T-cell (primary cell): ENCODE data around the gene CBFA2T3. TPM values are rescaled to one million over a fixed set of nuclear protein-coding genes. Genes with fewer than 3 reads are reported as not detected.
"Not testable (repeated sequence)": the region's sequence is repeated elsewhere in the genome, so short reads cannot be mapped to it uniquely, and the experiment has no call there.

ENCODE experiments used
- ATAC-seq, 4 experiments: fragments of 200-7000 bp in 3 of 4; fragments of 150-1000 bp in 1 of 4; cut with Tn5 transposase; replicated peaks in 1 of 4; 1 replicate in 3 of 4; 2 replicates in 1 of 4; pipeline ENCODE4 v1.10.0; 2021; ENCODE audit warnings: moderate library complexity in 3 of 4, mild to moderate bottlenecking in 2 of 4, moderate number of reproducible peaks in 1 of 4
- CTCF ChIA-PET, 2 donors: fragments of 300-600 bp; sonication (Branson Sonifier 250); formaldehyde crosslinking; loops; one replicate each; lab custom pipeline; 2022; ENCODE audit warnings: antibody characterized with exemption in 2 of 2; lab: Charles Lee
- POLR2A ChIA-PET, 2 donors: fragments of 300-600 bp; sonication (Branson Sonifier 250); formaldehyde crosslinking; loops; one replicate each; lab custom pipeline; 2022; ENCODE audit warnings: antibody characterized with exemption in 2 of 2; lab: Charles Lee
- DNase-seq, 35 experiments: peaks; one replicate each; pipeline versions ENCODE4 v3.0.0 to v3.0.0-alpha.2; 2013 to 2023
- H3K27ac ChIP-seq: one replicate; pipeline ENCODE4 v1.5.1; 2013; ENCODE audit warnings: low read length
- H3K27me3 ChIP-seq, 2 experiments: replicated peaks in 1 of 2; 1 replicate in 1 of 2; 2 replicates in 1 of 2; pipeline versions ENCODE4 v1.6.1 to v1.7.0; 2013; ENCODE audit warnings: low read length in 1 of 2, mixed read lengths in 1 of 2; ENCODE audit not compliant: control insufficient read depth in 2 of 2, insufficient read depth in 2 of 2; ENCODE audit errors: extremely low read depth in 1 of 2
- H3K36me3 ChIP-seq, 2 donors: 1 replicate in 1 of 2; 2 replicates in 1 of 2; pipeline versions ENCODE4 v1.6.1 to v1.7.0; 2013; ENCODE audit warnings: low read length in 1 of 2; ENCODE audit not compliant: control insufficient read depth in 2 of 2, insufficient read depth in 1 of 2; ENCODE audit errors: extremely low read depth in 1 of 2
- H3K4me1 ChIP-seq, 2 experiments: 1 replicate in 1 of 2; 2 replicates in 1 of 2; pipeline versions ENCODE4 v1.6.1 to v1.7.0; 2013; ENCODE audit warnings: low read length in 2 of 2, mixed read lengths in 1 of 2; ENCODE audit not compliant: insufficient read depth in 2 of 2, control insufficient read depth in 1 of 2; ENCODE audit errors: extremely low read depth in 1 of 2
- H3K4me3 ChIP-seq, 2 donors: 1 replicate in 1 of 2; 2 replicates in 1 of 2; pipeline versions ENCODE4 v1.5.1 to v1.7.0; 2013; ENCODE audit warnings: mild to moderate bottlenecking in 2 of 2, low read length in 1 of 2, moderate library complexity in 1 of 2; ENCODE audit not compliant: control insufficient read depth in 1 of 2; ENCODE audit errors: extremely low read depth in 1 of 2
- H3K9me3 ChIP-seq: 2 replicates; pipeline ENCODE4 v1.7.0; 2013
- H3K27ac Mint-ChIP-seq, 2 donors: one replicate each; pipeline ENCODE4 v1.8.0; 2020 to 2021; ENCODE audit warnings: mild to moderate bottlenecking in 2 of 2, mixed read lengths in 2 of 2
- H3K27me3 Mint-ChIP-seq, 2 donors: one replicate each; pipeline ENCODE4 v1.8.0; 2021 to 2022; ENCODE audit warnings: mixed read lengths in 2 of 2
- H3K36me3 Mint-ChIP-seq: one replicate; pipeline ENCODE4 v1.8.0; 2021; ENCODE audit warnings: mixed read lengths
- H3K4me1 Mint-ChIP-seq, 3 donors: one replicate each; pipeline ENCODE4 v1.8.0; 2020 to 2022; ENCODE audit warnings: mixed read lengths in 3 of 3, mild to moderate bottlenecking in 1 of 3
- H3K4me3 Mint-ChIP-seq, 3 donors: one replicate each; pipeline ENCODE4 v1.8.0; 2020 to 2022; ENCODE audit warnings: mild to moderate bottlenecking in 3 of 3, mixed read lengths in 3 of 3, moderate library complexity in 3 of 3
- H3K9me3 Mint-ChIP-seq, 3 donors: one replicate each; pipeline ENCODE4 v1.8.0; 2020 to 2022; ENCODE audit warnings: mixed read lengths in 3 of 3
- WGBS: methylation state at CpG from one replicate; pipeline ENCODE4 v1.1.5; 2013; ENCODE audit warnings: missing lambda C conversion rate; ENCODE audit not compliant: insufficient coverage; 5-methylcytosine and 5-hydroxymethylcytosine counted together
- total RNA-seq, 35 experiments: library from RNA in 6 of 35; stranded (reverse) in 6 of 35; fragments of 120-200 nt in 1 of 35; gene quantifications; one replicate each; pipeline versions ENCODE4 v1.2.1 to v1.2.4 and lab custom pipeline; 2013 to 2026

The CBFA2T3 gene
- total RNA-seq, 5 donors from 2014 or later (not counting 1 experiment from before 2014, with no cell fraction given): 2.0 to 4.0 (median 2.1) TPM

GRCh38 chr16:88920618-88921590 lies 56.1 kb downstream of the CBFA2T3 start:
- peaks cover 0 to 10% of the 10 kb centered on the region in 2 donors for H3K27me3 Mint-ChIP-seq
- no peaks in the 10 kb centered on the region for H3K36me3 Mint-ChIP-seq
- Histone ChIP-seq H3K9me3 (no peaks in the 10 kb centered on the region), H3K36me3 (no peaks in the 10 kb centered on the region), H3K27me3 (peaks cover 0 to 68% of the 10 kb centered on the region in 2 experiments), H3K27ac (no peak overlapping the region), H3K4me1 (peaks cover 2 to 16% of the 10 kb centered on the region in 2 experiments), H3K4me3 (no peak overlapping the region)
- H3K27ac Mint-ChIP-seq: no peak overlapping the region
- H3K9me3 Mint-ChIP-seq: no peaks in the 10 kb centered on the region
- ChIA-PET CTCF (no interaction called here), POLR2A (no interaction called here)
- WGBS: 57% methylated on average over 9 of the region's 28 CpGs
- DNase-seq: peak in 4 of 35 experiments; percentile 29 to 54 (median 40)
- peaks cover 5 to 8% (median 8%) of the 10 kb centered on the region in 3 donors for H3K4me1 Mint-ChIP-seq
- peak in 2 of 4 experiments; percentile 31 to 75 for ATAC-seq
- H3K4me3 Mint-ChIP-seq: peak overlapping the region in 1 of 3 donors; percentile 43

DNA sequence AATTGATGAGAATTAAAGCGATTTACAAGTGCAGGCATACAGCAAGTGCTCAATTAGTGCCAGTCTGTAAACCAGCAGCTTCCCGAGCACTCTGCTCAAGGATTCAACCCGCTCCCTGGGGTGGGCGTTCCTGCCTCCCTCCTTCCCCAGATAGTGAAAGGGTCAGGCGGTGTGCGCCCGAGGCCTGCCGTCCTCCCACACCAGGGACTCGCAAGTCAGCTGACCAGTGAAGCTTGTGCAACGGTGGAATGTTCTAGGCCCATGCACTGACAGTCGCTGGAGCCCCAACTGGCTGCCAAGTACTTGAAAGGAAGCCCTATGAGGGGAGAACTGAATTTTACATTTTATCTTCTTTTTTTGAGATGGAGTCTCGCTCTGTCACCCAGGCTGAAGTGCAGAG lies 57.1 kb downstream of the CBFA2T3 start:
- H3K4me1 Mint-ChIP-seq: peaks cover 5 to 8% (median 8%) of the 10 kb centered on the region in 3 donors
- CTCF ChIA-PET: no interaction called here
- no peak for ATAC-seq

DNA sequence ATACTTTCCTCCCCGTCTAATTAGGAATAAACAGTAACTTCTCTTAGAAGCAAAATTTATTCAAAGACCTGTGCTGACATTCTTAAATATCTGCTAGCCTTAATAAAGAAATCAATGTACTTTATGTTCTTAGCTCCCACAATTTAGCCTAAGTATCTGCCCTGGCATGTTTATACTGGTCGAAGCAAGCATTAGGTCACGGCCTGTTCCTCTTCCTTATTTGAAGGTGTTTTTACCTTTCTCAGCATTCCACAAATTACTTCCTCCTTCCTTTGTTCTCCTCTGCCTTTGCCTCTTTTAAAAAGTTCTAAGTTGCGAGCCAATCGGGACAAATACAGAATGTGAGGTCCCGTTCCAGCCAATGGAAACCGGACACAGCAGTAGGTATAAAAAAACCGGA lies 58.1 kb downstream of the CBFA2T3 start:
- H3K9me3 ChIP-seq, CTCF ChIA-PET, H3K27ac ChIP-seq, H3K36me3 Mint-ChIP-seq, H3K4me1 Mint-ChIP-seq, H3K9me3 Mint-ChIP-seq, H3K27ac Mint-ChIP-seq, H3K27me3 Mint-ChIP-seq, H3K4me3 ChIP-seq, DNase-seq, H3K36me3 ChIP-seq, ATAC-seq, POLR2A ChIA-PET, H3K4me3 Mint-ChIP-seq: not testable (repeated sequence)
- WGBS: 81% methylated on average over 5 of the region's 8 CpGs
- Histone ChIP-seq H3K4me1 (peaks cover 2 to 16% of the 10 kb centered on the region in 2 experiments), H3K27me3 (peaks cover 0 to 60% of the 10 kb centered on the region in 2 experiments)

More for the DNA sequence above, 57.1 kb downstream of the CBFA2T3 start:
- DNase-seq: no peak
- 88% methylated on average over 2 of the region's 12 CpGs for WGBS
- Mint-ChIP-seq H3K27ac (no peak overlapping the region), H3K4me3 (no peak overlapping the region), H3K27me3 (peaks cover 0 to 10% of the 10 kb centered on the region in 2 donors), H3K9me3 (no peaks in the 10 kb centered on the region), H3K36me3 (no peaks in the 10 kb centered on the region)
- Histone ChIP-seq H3K27ac (no peak overlapping the region), H3K4me3 (no peak overlapping the region), H3K9me3 (no peaks in the 10 kb centered on the region), H3K36me3 (no peaks in the 10 kb centered on the region), H3K4me1 (peaks cover 2 to 16% of the 10 kb centered on the region in 2 experiments), H3K27me3 (peaks cover 0 to 63% of the 10 kb centered on the region in 2 experiments)
- POLR2A ChIA-PET: no interaction called here

DNA sequence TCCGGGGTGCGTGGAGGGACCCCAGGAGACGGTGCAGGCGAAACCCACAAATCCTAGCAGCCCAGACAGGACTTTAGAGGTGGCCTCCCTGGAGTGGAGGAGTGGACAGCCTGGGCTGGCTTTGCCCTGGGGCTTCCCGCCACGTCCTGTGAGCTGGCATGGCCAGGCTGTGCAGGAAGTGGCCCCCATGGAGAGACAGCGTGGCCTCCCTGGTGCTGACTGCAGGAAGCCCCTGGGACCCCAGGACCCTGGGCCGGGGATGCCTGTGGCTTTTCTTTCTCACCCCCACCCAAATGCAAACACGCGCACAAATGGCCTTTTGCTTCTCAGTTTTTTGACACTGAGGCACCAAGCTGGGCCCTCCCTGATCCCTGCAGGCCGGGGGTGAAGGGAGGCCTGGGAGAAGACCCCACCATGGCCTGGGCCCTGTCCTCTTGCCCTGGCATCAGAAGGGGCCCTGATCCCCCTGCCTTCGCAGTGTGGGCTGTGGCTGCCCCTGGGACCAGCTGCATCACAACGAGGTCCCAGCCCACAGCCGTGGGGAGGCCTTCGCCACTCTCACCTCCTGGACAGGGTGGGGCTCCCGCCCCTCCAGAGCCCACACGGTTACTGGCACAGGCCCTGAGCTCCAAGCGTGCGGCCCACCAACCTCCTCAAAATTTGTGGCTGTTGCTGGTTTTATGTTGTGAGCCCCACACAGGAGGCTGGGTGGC lies 58.9 kb downstream of the CBFA2T3 start:
- Histone ChIP-seq H3K36me3 (no peaks in the 10 kb centered on the region), H3K27ac (no peak overlapping the region), H3K9me3 (no peaks in the 10 kb centered on the region), H3K4me1 (peaks cover 2 to 16% of the 10 kb centered on the region in 2 experiments), H3K27me3 (peaks cover 0 to 60% of the 10 kb centered on the region in 2 experiments), H3K4me3 (no peak overlapping the region)
- H3K4me3 Mint-ChIP-seq: no peak overlapping the region
- H3K27ac Mint-ChIP-seq: no peak overlapping the region
- no peaks in the 10 kb centered on the region for H3K9me3 Mint-ChIP-seq
- CTCF ChIA-PET: no interaction called here
- POLR2A ChIA-PET: no interaction called here
- H3K4me1 Mint-ChIP-seq: peaks cover 5 to 8% (median 8%) of the 10 kb centered on the region in 3 donors
- no peak for DNase-seq
- no peak for ATAC-seq
- H3K27me3 Mint-ChIP-seq: peaks cover 0 to 10% of the 10 kb centered on the region in 2 donors
- WGBS: 70% methylated on average over 11 of the region's 19 CpGs
- H3K36me3 Mint-ChIP-seq: no peaks in the 10 kb centered on the region

GRCh38 chr16:88917146-88917914 lies 59.7 kb downstream of the CBFA2T3 start:
- ChIA-PET POLR2A (no interaction called here), CTCF (no interaction called here)
- Histone ChIP-seq H3K36me3 (no peaks in the 10 kb centered on the region), H3K4me3 (no peak overlapping the region), H3K27me3 (peaks cover 0 to 59% of the 10 kb centered on the region in 2 experiments), H3K4me1 (peaks cover 2 to 16% of the 10 kb centered on the region in 2 experiments), H3K27ac (no peak overlapping the region), H3K9me3 (no peaks in the 10 kb centered on the region)
- Mint-ChIP-seq H3K36me3 (no peaks in the 10 kb centered on the region), H3K4me3 (no peak overlapping the region), H3K27ac (no peak overlapping the region), H3K27me3 (peaks cover 0 to 10% of the 10 kb centered on the region in 2 donors), H3K9me3 (no peaks in the 10 kb centered on the region), H3K4me1 (peaks cover 5 to 8% (median 8%) of the 10 kb centered on the region in 3 donors)
- ATAC-seq: no peak
- no peak for DNase-seq
- 87% methylated on average over 24 of the region's 30 CpGs for WGBS
